Kidney glomerular epithelial cell (primary cell): ENCODE measurements around the gene FOXO3B.
"Not testable (repeated sequence)": the region's sequence is repeated elsewhere in the genome, so short reads cannot be mapped to it uniquely, and the experiment has no call there.

ENCODE experiments used
- DNase-seq: peaks from one replicate; lab custom pipeline; 2025; lab: John Stamatoyannopoulos, UW

Gene FOXO3B

DNA sequence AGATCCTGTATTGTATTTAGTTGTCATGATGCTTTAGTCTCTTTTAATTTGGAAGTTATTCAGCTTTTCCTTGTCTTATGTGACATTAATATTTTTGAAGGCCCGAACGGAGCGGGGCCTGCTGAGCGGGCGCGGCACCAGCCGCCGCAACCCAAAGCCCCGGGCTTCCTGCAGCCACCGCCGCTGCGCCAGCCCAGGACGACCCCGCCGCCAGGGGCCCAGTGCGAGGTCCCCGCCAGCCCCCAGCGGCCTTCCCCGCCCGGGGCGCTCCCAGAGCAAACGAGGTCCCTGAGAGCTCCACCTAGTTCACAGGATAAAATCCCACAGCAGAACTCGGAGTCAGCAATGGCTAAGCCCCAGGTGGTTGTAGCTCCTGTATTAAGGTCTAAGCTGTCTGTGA, 32.0 kb downstream of the FOXO3B start:
- not testable (repeated sequence) for DNase-seq

DNA sequence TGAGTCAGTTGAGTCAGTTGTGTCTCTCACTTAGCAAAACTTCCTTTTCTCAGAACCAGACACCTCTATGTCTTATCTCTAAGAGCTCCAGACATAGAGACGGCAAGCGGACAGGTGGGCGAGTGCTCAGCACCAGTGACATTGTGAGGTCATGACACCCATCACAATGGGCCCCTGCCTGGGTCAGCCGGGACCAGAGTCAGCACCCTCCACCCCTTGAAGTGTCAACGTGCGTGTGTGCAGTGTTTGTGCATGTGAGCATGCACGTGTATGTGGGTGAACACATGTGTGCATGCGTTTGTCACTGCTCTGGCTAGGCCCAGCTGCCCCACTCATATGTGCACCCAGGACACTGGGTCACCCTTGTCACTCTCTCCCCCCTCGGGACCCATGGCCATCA, 37.8 kb downstream of the FOXO3B start, which contains the start of gene TBC1D28:
Gene TBC1D28, minus strand, starts transcription at position 101 of the 400 bp plus-strand sequence. CDS start 3,039 bp downstream, outside the sequence.
- DNase-seq: not testable (repeated sequence)

DNA sequence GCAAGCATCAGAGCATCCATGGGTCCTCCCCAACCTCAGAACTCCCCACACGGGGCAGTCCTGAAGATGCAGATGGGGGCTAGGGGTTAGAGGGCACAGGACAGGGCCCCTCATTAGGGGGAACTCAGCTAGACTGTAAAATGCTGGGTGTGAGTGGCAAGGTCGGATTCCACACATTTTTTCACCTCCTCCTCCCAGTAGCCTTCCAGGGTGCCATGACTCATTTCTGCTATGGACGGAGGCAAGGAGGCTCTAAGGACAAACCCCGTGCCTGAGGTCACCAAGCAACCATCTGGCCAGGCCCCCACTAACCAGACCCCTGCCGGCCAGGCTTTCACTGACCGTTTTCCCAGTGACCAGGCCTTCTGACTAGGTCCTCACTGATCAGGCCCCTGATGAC, 39.0 kb downstream of the FOXO3B start:
- DNase-seq: not testable (repeated sequence)

DNA sequence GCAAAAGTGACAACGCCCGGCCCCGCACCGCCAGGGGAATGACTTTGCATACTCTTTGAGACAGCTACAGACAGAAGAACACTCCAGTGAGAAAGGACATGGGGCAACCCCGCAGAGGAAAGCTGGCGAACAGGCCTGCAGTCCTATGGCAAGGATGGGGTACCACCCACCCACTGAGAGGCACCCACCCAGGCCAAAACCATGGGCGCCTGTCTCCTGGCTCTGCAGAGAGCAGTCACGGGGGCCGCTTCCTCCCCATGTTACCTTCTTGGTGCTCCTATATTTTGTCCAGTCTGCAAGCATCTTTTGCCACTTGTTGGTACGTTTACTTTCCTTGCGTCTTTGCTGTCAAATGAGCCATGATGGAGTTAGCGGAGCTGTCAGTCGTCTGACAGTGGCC, 43.8 kb downstream of the FOXO3B start:
- not testable (repeated sequence) for DNase-seq

DNA sequence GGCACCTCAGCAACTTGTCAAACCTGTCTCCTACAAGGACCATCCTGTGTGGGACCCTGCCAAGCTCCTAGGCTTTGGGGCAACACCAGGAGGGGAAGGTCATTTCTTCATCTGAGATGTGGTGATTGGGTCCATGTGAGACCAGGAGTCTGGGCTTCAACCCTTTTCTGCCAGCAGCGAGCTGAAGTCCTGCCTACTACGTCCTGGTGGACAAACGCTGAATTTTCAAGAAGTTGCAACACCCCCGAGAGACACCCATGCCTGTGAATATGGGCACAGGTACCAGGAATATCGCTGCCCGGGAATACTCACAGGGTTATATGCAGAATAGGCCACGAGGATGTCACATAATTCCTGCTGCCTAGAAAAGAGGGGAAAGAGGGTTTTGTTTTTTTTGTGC, 45.9 kb downstream of the FOXO3B start:
- DNase-seq: not testable (repeated sequence)

DNA sequence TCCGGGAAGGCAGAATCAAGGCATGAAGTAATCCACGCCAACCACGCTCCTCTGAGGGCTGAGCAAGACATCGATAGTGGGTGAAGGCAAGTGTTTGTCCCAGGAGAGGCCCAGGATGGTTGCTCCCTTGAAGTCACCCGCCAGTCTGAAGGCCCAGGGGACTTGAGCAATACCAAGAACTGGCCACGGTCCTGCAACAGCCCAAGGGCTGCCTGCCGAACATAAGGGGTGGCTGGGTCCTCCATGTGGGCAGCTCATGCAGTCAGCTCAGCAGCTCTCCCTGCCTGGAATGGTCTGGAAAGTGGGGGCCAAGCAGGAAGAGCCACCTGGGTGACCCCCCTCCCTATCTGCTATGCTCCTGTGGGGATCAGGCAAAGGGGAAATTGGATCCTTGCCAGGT, 46.3 kb downstream of the FOXO3B start:
- DNase-seq: not testable (repeated sequence)

DNA sequence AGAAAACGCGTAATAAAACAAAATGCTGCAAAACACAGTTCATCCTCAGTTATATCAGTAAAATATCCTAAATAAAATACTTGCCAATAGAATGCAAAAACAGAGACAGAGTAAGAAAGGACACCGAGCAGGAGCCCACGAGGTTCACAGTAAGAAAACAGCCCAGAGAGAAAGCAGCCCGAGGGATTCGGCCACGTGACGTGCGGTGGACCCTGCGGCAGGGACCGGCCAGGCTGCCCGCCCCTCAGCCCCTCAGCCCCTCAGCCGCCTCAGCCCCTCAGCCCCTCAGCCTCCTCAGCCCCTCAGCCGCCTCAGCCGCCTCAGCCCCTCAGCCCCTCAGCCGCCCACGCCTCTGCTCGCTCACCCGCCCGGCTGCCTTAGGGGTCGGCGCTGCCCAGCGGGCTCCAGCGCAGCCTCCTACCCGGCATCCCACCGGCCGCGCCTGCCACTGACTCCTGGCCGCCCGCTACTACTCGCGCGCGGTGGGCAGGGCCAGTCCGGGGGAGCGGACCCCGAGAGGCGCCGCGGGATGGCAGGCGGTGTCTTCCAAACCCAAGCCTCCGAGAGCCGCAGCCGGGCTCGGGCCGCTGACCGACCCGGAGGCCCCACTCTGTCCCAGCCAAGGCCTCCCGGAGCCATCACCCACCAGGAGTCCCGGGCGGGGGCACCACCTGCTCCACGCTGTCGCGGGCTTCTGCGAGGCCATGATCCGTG, 47.4 kb downstream of the FOXO3B start:
- not testable (repeated sequence) for DNase-seq
